ENCODE measurements around the gene PRR5. TPM values are rescaled to one million over a fixed set of nuclear protein-coding genes. Genes with fewer than 3 reads are reported as not detected.

Gene PRR5
- total and polyA plus RNA-seq, 10 donors = 31.3 to 85.6 (median 76.7) TPM

- no peak overlapping the region for H3K27ac ChIP-seq
- DNase-seq = no peak
- intact Hi-C loops (cut with DNase I; ENCODE audit: low total_unique reads) = no loop called here
- no peak overlapping the region for H3K4me3 ChIP-seq
- H3K9me3 ChIP-seq = no peaks in the 10 kb centered on the region
- no peaks in the 10 kb centered on the region for H3K36me3 ChIP-seq
- 67 to 91% (median 82%) methylated on average over 4 of the region's 4 CpGs for WGBS, 5 donors
- peaks cover 0 to 14% (median 0%) of the 10 kb centered on the region in 7 donors for H3K27me3 ChIP-seq (replicated peaks in 1 of 7)
- TF ChIP-seq POLR2A (IDR thresholded peaks at IDR 0.05) (no peak), POLR2AphosphoS5 (IDR thresholded peaks at IDR 0.05) (no peak)
- TF ChIP-seq, protein P1, sequence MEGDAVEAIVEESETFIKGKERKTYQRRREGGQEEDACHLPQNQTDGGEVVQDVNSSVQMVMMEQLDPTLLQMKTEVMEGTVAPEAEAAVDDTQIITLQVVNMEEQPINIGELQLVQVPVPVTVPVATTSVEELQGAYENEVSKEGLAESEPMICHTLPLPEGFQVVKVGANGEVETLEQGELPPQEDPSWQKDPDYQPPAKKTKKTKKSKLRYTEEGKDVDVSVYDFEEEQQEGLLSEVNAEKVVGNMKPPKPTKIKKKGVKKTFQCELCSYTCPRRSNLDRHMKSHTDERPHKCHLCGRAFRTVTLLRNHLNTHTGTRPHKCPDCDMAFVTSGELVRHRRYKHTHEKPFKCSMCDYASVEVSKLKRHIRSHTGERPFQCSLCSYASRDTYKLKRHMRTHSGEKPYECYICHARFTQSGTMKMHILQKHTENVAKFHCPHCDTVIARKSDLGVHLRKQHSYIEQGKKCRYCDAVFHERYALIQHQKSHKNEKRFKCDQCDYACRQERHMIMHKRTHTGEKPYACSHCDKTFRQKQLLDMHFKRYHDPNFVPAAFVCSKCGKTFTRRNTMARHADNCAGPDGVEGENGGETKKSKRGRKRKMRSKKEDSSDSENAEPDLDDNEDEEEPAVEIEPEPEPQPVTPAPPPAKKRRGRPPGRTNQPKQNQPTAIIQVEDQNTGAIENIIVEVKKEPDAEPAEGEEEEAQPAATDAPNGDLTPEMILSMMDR (IDR thresholded peaks at IDR 0.05 in 8 of 11, conservative IDR thresholded peaks at IDR 0.05 in 3 of 11) = no peak
- H3K4me1 ChIP-seq = peaks cover 5 to 28% (median 12%) of the 10 kb centered on the region in 6 donors
Measured at GRCh38 chr22:44693145-44693544, 8.9 kb upstream of the PRR5 start.

DNA sequence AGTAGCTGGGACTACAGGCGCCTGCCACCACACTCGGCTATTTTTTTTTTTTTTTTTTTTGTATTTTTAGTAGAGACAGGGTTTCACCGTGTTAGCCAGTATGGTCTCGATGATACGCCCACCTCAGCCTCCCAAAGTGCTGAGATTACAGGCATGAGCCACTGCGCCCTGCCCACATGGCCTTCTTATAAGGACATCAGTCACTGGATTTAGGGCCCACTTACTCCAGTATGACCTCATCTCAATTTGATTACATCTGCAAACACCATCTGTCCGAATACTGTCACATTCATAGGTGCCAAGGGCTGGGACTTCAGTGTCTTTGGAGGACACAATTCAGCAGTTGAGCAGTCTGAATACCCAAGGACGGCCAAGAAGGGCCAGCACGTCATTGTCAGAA lies 8.2 kb upstream of the PRR5 start:
- no peaks in the 10 kb centered on the region for H3K9me3 ChIP-seq
- intact Hi-C loops (cut with DNase I; ENCODE audit: low total_unique reads) = no loop called here
- H3K4me3 ChIP-seq = no peak overlapping the region
- H3K27ac ChIP-seq = no peak overlapping the region
- TF ChIP-seq POLR2A (IDR thresholded peaks at IDR 0.05) (no peak), POLR2AphosphoS5 (IDR thresholded peaks at IDR 0.05) (no peak)
- TF ChIP-seq, protein P1 (IDR thresholded peaks at IDR 0.05 in 8 of 11, conservative IDR thresholded peaks at IDR 0.05 in 3 of 11) = no peak
- DNase-seq = no peak
- peaks cover 0 to 14% (median 0%) of the 10 kb centered on the region in 7 donors for H3K27me3 ChIP-seq (replicated peaks in 1 of 7)
- peaks cover 5 to 34% (median 15%) of the 10 kb centered on the region in 6 donors for H3K4me1 ChIP-seq
- H3K36me3 ChIP-seq = no peaks in the 10 kb centered on the region
- 78 to 93% (median 89%) methylated on average over 6 to 9 of the region's 9 CpGs for WGBS, 5 donors

- TF ChIP-seq POLR2AphosphoS5 (IDR thresholded peaks at IDR 0.05) (peak; percentile 59 to 77 (median 64)), POLR2A (IDR thresholded peaks at IDR 0.05) (no peak)
- TF ChIP-seq, protein P1 (IDR thresholded peaks at IDR 0.05 in 8 of 11, conservative IDR thresholded peaks at IDR 0.05 in 3 of 11) = peak; percentile 82 to 95 (median 92)
- Histone ChIP-seq H3K4me3 (no peak overlapping the region), H3K4me1 (peaks cover 6 to 42% (median 29%) of the 10 kb centered on the region in 6 donors), H3K27me3 (replicated peaks in 1 of 7) (peaks cover 0 to 8% (median 0%) of the 10 kb centered on the region in 7 donors), H3K9me3 (no peaks in the 10 kb centered on the region), H3K27ac (peak overlapping the region in 3 of 8 donors; percentile 51 to 60 (median 53)), H3K36me3 (no peaks in the 10 kb centered on the region)
- WGBS, 5 donors = 24 to 39% (median 31%) methylated on average over 9 to 22 of the region's 22 CpGs
- DNase-seq = peak; percentile 94
- intact Hi-C loops (cut with DNase I; ENCODE audit: low total_unique reads) = loop anchor here (2.0 kb wide), 1 partner anchor 37 kb away; no protein-coding TSS in a partner anchor
Measured at GRCh38 chr22:44697423-44698141, 4.4 kb upstream of the PRR5 start.
